ENCODE data around the gene ABO. TPM values are rescaled to one million over a fixed set of nuclear protein-coding genes. Genes with fewer than 3 reads are reported as not detected.

The ABO gene
- total and polyA plus RNA-seq, 9 of the 15 experiments (the other 6 are each of a cell fraction or from before 2014, with no cell fraction given): 5.0 to 21.9 (median 11.9) TPM

GRCh38 chr9:133249337-133249736, 25.7 kb downstream of the ABO start:
- H3K36me3 ChIP-seq (ENCODE audit: control insufficient read depth, insufficient read depth, low read length): no peaks in the 10 kb centered on the region; the same call in 2 of the 3 replicates
- H3K79me2 ChIP-seq (ENCODE audit: control insufficient read depth, insufficient read depth, low read length): no peaks in the 10 kb centered on the region
- WGBS (ENCODE audit: insufficient coverage, low coverage, missing lambda C conversion rate): 57% methylated on average over 1 of the region's 1 CpG
- H3K27me3 ChIP-seq (ENCODE audit: control insufficient read depth in 2 of 2, insufficient read depth in 2 of 2, low read length in 2 of 2): no peaks in the 10 kb centered on the region
- TF ChIP-seq ELF1 (tag; IDR thresholded peaks at IDR 0.05) (no peak), FOSL1 (tag; conservative IDR thresholded peaks at IDR 0.05) (no peak), NR2C1 (IDR thresholded peaks at IDR 0.05) (no peak), NR2C1 (tag; IDR thresholded peaks at IDR 0.05) (no peak)
- DNase-seq (ENCODE audit: extremely low read depth in 1 of 4, low spot score in 3 of 4) (no peak), ATAC-seq (no peak), FAIRE-seq (no peak)
- intact Hi-C loops (cut with micrococcal nuclease) (no loop called here), in situ Hi-C loops (cut with MboI) (no loop called here)
- no TSS peak for BruUV-seq (replicated peaks)
- no peak overlapping the region for H3K27ac ChIP-seq (ENCODE audit: extremely low read depth, low read depth, low read length)
- H3K9ac ChIP-seq (ENCODE audit: insufficient read depth in 1 of 2, low read depth in 2 of 2, low read length in 2 of 2): no peak overlapping the region
- no peaks in the 10 kb centered on the region for H3K9me3 ChIP-seq (replicated peaks; ENCODE audit: control insufficient read depth, insufficient read depth, low read depth, low read length)
- H3K9me1 ChIP-seq (ENCODE audit: control insufficient read depth, insufficient read depth, low read length): no peaks in the 10 kb centered on the region
- CTCF ChIA-PET (ENCODE audit: low intra/inter-chr PET ratio): no interaction called here
- H3K4me3 ChIP-seq: no peak overlapping the region
- no peak overlapping the region for H2AFZ ChIP-seq (ENCODE audit: low read depth, low read length)
- H3K4me2 ChIP-seq (ENCODE audit: insufficient read depth, low read length): no peak overlapping the region
- POLR2A ChIA-PET: interaction anchor here (0.7 to 1.2 kb wide), 2 partner anchors 11 to 1438 kb away, joined by 3 to 12 read pairs; no protein-coding TSS in a partner anchor
- H3K4me1 ChIP-seq (replicated peaks in 1 of 2; ENCODE audit: control insufficient read depth in 2 of 2, insufficient read depth in 2 of 2, low read length in 2 of 2): peaks cover 0 to 31% of the 10 kb centered on the region in 2 experiments; a peak in 2 of 5 replicates
- no peaks in the 10 kb centered on the region; the same call in 1 of the 2 replicates for H4K20me1 ChIP-seq (replicated peaks; ENCODE audit: control insufficient read depth, insufficient read depth, low read length)

GRCh38 chr9:133248726-133249295, 26.2 kb downstream of the ABO start:
- Histone ChIP-seq H3K9ac (ENCODE audit: insufficient read depth in 1 of 2, low read depth in 2 of 2, low read length in 2 of 2) (0 out of 4 replicates have a peak overlapping the region, but pooled peaks of 1 of the 2 experiments have one; percentile 69), H3K9me1 (ENCODE audit: control insufficient read depth, insufficient read depth, low read length) (no peaks in the 10 kb centered on the region), H3K4me2 (ENCODE audit: insufficient read depth, low read length) (no peak overlapping the region), H3K9me3 (replicated peaks; ENCODE audit: control insufficient read depth, insufficient read depth, low read depth, low read length) (no peaks in the 10 kb centered on the region), H3K36me3 (ENCODE audit: control insufficient read depth, insufficient read depth, low read length) (no peaks in the 10 kb centered on the region), H3K27me3 (ENCODE audit: control insufficient read depth in 2 of 2, insufficient read depth in 2 of 2, low read length in 2 of 2) (no peaks in the 10 kb centered on the region), H3K79me2 (ENCODE audit: control insufficient read depth, insufficient read depth, low read length) (no peaks in the 10 kb centered on the region), H4K20me1 (replicated peaks; ENCODE audit: control insufficient read depth, insufficient read depth, low read length) (no peaks in the 10 kb centered on the region; the same call in 1 of the 2 replicates), H3K27ac (ENCODE audit: extremely low read depth, low read depth, low read length) (no peak overlapping the region), H3K4me3 (no peak overlapping the region), H2AFZ (ENCODE audit: low read depth, low read length) (no peak overlapping the region), H3K4me1 (replicated peaks in 1 of 2; ENCODE audit: control insufficient read depth in 2 of 2, insufficient read depth in 2 of 2, low read length in 2 of 2) (peaks cover 0 to 31% of the 10 kb centered on the region in 2 experiments; a peak in 2 of 5 replicates)
- intact Hi-C loops (cut with micrococcal nuclease): no loop called here
- FAIRE-seq (no peak), DNase-seq (ENCODE audit: extremely low read depth in 1 of 4, low spot score in 3 of 4) (no peak), ATAC-seq (no peak)
- BruUV-seq (replicated peaks): no TSS peak
- TF ChIP-seq ILF3 (IDR thresholded peaks at IDR 0.05; ENCODE audit: borderline replicate concordance): no peak
- in situ Hi-C loops (cut with MboI): no loop called here
- ChIA-PET POLR2A (interaction anchor here (0.7 to 1.2 kb wide), 2 partner anchors 10 to 1437 kb away, joined by 3 to 12 read pairs; no protein-coding TSS in a partner anchor), CTCF (ENCODE audit: low intra/inter-chr PET ratio) (no interaction called here)
- 83% methylated on average over 8 of the region's 8 CpGs for WGBS (ENCODE audit: insufficient coverage, low coverage, missing lambda C conversion rate)

All from K562 (cell line).